Astrocyte of the cerebellum (primary cell): Measurements from ENCODE around the gene PTPN7.
"Not testable (repeated sequence)": the region's sequence is repeated elsewhere in the genome, so short reads cannot be mapped to it uniquely, and the experiment has no call there.

Experiments used
- DNase-seq: peaks from one replicate; pipeline ENCODE4 v3.0.0-alpha.2; 2011; ENCODE audit warnings: low read depth
- H3K4me3 ChIP-seq: 2 replicates; pipeline ENCODE4 v1.5.1; 2011; ENCODE audit warnings: mild to moderate bottlenecking, low read depth, low read length, moderate library complexity
- in situ Hi-C: cut with HindIII; loops from 2 replicates; pipeline ENCODE4 v1.10.0; 2017; ENCODE audit warnings: low sequenced_read_pairs
- TF ChIP-seq, protein P1 (sequence below): IDR thresholded peaks from 2 replicates; pipeline ENCODE4 v1.5.1; 2012; ENCODE audit warnings: low read length, low read depth, moderate library complexity, mild to moderate bottlenecking; ENCODE audit errors: missing control alignments

PTPN7 gene

DNA sequence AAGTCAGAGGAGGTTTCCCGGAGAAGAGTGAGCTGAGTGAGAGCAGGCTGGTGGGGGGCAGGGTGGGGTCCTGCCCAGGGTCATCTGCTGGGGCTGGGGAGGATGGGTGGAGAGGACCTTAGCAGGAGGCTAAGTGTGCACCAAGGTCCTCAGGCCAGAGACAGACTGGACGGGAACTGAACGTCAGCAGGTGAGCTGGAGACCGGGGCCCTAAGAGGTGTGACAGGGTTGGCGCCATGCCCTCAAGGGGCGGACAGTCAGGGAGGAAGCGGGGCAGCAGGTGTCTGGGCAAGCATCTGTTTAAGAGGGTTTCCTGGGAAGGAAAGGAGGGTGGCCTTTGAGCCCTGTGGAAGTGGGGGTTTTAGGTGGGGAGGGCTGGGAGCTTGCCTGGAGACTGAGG lies 13.6 kb upstream of the PTPN7 start:
- TF ChIP-seq, protein P1, sequence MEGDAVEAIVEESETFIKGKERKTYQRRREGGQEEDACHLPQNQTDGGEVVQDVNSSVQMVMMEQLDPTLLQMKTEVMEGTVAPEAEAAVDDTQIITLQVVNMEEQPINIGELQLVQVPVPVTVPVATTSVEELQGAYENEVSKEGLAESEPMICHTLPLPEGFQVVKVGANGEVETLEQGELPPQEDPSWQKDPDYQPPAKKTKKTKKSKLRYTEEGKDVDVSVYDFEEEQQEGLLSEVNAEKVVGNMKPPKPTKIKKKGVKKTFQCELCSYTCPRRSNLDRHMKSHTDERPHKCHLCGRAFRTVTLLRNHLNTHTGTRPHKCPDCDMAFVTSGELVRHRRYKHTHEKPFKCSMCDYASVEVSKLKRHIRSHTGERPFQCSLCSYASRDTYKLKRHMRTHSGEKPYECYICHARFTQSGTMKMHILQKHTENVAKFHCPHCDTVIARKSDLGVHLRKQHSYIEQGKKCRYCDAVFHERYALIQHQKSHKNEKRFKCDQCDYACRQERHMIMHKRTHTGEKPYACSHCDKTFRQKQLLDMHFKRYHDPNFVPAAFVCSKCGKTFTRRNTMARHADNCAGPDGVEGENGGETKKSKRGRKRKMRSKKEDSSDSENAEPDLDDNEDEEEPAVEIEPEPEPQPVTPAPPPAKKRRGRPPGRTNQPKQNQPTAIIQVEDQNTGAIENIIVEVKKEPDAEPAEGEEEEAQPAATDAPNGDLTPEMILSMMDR: no peak
- in situ Hi-C loops: no loop called here
- no peak for DNase-seq
- no peak overlapping the region for H3K4me3 ChIP-seq

DNA sequence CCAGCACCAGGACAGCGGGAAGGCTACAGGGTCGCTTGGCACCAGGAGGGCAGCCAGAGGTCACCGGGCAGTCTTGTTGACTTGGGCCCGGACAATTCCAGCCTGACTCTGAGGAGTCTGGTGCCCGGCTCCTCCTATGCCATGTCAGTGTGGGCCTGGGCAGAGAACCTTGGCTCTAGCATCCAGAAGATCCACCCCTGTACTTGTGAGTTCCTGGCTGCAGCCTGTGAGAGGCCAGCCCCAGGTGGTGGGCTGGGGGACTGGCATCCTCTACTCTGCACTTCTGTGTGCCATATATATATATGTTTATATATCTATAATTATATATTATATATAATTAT lies 11.6 kb upstream of the PTPN7 start:
- TF ChIP-seq, protein P1: no peak
- H3K4me3 ChIP-seq: no peak overlapping the region
- no peak for DNase-seq
- in situ Hi-C loops: no loop called here

DNA sequence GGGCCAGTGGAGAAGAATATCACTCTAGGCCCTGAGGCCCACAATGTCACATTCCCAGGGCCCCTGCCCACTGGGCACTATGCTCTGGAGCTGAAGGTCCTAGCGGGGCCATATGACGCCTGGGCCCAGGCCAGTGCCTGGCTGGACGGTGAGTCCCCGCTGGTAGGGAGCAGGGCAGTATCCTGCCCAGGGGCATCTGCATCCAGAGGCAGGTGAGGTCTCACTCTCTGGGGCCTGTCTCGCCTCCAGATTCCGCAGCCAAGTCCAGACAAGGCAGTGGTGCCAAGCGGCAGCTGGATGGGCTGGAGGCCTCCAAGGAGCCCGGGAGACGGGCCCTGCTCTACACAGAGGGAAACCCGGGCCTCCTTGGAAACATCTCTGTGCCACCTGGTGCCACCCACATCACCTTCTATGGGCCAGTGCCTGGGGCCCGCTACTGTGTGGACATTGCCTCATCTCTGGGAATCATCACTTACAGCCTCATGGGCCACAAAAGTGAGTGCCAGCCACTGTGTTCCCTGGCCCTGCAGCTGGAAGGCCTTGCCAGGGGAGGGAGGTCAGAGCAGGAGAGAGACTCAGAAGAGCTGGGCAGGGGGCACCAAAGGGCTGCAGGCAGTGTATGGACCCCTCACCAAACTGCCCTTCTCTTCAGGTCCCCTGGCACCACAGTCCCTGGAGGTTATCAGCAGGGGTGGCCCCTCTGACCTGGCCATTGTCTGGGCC lies 11.1 kb upstream of the PTPN7 start:
- H3K4me3 ChIP-seq: no peak overlapping the region
- no peak for DNase-seq
- in situ Hi-C loops: no loop called here
- TF ChIP-seq, protein P1: no peak

DNA sequence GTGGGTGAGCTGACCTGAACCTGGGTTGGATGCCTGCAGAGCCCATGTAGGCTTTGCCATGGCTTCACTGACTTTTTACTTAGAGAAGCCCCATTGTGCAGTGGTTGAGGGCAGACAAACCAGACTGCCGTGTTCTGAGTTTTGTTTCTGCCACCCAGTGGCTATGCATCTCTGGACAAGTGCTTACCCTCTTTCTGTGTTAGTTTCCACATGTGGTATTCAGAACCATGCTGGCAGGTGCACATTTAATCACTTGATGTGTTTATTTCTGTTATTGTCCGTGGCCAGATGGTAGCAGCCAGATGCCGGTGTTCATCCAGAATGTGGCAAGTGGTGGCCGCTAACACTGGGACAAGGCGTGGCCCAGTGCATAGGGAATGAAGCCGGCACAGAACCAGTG lies 10.3 kb upstream of the PTPN7 start:
- in situ Hi-C loops: no loop called here
- TF ChIP-seq, protein P1: no peak
- H3K4me3 ChIP-seq: no peak overlapping the region
- DNase-seq: no peak

DNA sequence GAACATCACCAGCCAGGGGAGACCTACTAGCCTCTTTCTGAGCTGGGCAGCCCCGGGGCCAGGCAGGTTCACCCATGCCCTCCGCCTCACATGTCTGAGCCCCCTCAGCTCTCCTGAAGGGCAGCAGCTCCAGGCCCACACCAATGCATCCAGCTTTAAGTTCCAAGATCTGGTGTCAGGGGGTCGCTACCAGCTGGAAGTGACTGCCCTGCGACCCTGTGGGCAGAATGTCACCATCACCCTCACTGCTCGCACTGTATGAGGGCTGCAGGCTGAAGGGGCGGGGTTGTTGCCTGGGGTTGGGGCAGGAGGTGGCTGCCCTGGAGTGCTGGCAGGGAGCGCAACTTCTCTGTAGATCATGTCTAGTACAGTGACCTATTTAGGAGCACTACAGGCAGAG lies 8.5 kb upstream of the PTPN7 start:
- TF ChIP-seq, protein P1: no peak
- DNase-seq: no peak
- H3K4me3 ChIP-seq: no peak overlapping the region
- in situ Hi-C loops: no loop called here

DNA sequence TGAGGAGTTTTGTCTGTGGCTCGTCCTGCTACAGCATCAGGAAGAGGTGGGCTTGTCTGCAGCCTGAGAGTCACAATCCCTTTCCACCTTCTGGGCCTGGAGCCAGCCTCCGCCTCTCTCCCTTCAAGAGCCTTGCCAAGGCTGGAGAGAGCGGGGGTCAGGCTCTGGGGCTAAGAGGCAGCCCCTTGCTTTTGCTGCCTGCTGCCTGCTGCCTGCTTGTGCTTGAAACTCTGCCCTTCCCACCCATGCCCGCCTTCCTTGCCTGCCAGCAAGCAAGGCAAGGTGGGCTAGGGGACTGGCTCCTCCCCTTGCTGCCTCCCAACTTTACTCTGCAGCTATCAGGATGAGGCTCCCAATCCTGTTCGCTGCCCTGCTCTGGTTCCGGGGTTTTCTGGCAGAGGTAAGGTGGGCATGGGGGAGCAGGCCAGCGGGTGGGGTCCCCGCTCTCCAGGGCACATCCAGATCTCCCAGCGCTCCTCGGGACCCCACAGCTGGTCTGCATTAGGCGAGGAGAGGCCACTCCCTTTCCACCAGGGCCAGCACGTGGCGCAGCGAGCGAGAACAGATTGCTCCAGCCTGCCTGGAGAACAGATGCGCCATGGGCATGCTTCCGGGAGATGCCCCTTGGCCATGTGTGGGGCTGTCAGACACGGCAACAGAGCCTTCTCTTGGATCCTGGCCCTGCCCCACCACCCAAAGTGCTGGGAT lies 7.5 kb upstream of the PTPN7 start:
- in situ Hi-C loops: no loop called here
- TF ChIP-seq, protein P1: no peak
- no peak for DNase-seq
- no peak overlapping the region for H3K4me3 ChIP-seq

DNA sequence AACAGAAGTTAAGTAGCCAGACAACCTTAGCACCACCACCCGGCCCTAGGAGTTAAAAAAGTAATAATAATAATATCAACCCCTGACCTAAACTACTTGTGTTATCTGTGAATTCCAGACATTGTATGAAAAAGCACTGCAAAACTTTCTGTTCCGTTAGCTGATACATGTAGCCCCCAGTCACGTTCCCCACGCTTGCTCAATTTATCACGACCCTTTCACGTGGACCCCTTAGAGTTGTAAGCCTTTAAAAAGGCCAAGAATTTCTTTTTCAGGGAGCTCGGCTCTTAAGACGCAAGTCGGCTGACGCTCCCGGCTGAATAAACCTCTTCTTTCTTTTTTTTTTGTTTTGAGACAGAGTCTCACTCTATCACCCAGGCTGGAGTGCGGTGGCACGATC lies 6.7 kb upstream of the PTPN7 start:
- in situ Hi-C loops, H3K4me3 ChIP-seq, DNase-seq: not testable (repeated sequence)
